Measurements from ENCODE around the gene ATG16L1.

DNA sequence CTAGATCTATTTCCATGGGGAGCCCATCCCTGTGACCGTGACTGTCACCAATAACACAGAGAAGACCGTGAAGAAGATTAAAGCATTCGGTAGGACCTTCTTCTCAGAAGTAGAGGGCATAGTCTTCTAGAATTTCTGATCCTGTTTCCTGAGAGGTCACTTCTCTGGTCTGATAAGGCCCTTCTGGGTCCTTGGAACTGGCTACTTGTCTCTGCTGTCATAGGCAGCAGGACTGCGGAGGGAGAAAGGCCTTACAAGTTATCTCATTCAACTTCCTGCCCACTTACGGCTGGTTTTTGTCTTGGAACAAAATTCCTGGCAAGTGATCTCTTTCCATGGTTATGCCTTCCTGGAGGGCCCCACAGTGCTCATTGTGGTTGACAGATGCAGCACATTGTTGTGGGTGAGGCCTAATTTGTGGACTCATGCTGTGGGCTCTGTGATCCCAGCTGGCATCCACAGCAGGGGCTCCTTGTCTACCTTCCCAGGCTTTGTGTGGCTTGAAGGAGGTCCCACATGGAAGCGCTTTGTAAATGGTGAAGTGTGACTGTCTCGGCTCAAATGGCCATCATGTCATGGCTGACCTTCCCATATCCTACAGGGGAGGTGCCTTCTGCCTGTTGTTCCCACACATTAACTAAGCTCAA is 78.1 kb downstream of the ATG16L1 start:
- TF ChIP-seq, protein P1, sequence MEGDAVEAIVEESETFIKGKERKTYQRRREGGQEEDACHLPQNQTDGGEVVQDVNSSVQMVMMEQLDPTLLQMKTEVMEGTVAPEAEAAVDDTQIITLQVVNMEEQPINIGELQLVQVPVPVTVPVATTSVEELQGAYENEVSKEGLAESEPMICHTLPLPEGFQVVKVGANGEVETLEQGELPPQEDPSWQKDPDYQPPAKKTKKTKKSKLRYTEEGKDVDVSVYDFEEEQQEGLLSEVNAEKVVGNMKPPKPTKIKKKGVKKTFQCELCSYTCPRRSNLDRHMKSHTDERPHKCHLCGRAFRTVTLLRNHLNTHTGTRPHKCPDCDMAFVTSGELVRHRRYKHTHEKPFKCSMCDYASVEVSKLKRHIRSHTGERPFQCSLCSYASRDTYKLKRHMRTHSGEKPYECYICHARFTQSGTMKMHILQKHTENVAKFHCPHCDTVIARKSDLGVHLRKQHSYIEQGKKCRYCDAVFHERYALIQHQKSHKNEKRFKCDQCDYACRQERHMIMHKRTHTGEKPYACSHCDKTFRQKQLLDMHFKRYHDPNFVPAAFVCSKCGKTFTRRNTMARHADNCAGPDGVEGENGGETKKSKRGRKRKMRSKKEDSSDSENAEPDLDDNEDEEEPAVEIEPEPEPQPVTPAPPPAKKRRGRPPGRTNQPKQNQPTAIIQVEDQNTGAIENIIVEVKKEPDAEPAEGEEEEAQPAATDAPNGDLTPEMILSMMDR (IDR thresholded peaks at IDR 0.05), result no peak
- TF ChIP-seq POLR2AphosphoS5 (IDR thresholded peaks at IDR 0.05) (no peak), POLR2A (IDR thresholded peaks at IDR 0.05) (no peak)

All from prostate gland (tissue), 2 donors.